ENCODE measurements around the gene KIRREL3.
"Not testable (repeated sequence)": the region's sequence is repeated elsewhere in the genome, so short reads cannot be mapped to it uniquely, and the experiment has no call there.

The KIRREL3 gene

GRCh38 chr11:126996036-126996804 is 4.3 kb downstream of the KIRREL3 start:
- no peak for DNase-seq

DNA sequence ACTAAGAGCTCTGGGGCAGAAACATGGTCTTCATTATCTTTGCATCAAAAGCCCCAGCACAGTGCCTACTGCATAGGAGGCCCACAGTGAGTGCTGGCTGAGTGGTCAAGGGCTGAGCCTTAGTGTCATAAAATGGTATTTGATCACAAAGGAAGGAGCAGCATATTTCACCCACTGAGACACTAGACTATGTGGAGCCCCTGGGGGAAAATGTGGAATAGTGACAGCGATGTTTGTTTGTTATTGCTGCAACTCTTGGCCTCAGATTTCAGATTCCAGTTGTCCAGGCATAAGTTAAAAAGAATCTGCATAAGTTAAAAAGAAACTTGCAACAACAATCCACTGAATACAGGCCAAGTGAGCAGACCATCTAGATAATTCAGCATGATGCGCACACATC is 7.0 kb downstream of the KIRREL3 start:
- no peak for DNase-seq

GRCh38 chr11:126992804-126993111 is 7.8 kb downstream of the KIRREL3 start:
- no peak for DNase-seq

DNA sequence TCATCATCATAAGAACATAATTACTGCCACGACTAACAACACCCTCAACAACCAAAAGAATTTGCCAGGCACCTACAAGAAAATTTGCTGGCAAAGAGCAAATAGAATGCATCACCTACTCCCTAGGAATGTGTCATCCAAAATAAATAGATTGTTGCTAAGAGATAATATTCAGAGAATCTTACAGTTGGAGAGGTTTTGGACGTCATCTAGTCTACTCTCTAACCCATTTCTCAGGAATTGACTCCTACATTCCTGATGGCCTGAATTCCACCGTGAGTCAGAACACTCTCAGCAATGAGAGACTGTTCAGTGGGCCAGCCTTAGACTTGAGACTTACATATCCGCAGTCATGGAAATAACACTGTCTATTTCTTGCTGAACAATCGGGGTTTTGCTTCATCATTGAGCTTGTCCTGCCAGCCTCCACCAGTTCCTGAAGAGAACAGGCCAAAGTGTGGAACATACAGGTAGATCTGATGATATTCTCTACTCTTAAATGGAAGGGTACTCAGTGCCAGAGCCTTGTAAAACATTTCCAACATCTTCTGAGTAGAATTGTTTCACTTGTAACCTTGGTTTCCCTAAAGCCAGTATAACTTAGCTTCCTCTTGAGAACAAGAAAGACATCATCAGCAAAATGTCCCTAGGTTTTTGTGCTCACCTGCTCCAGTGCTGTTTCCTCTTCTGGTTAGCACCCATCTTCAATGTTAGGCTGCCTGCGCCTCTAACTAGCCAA is 8.3 kb downstream of the KIRREL3 start:
- no peak for DNase-seq

GRCh38 chr11:126991596-126991995 is 9.0 kb downstream of the KIRREL3 start:
- DNase-seq: no peak

DNA sequence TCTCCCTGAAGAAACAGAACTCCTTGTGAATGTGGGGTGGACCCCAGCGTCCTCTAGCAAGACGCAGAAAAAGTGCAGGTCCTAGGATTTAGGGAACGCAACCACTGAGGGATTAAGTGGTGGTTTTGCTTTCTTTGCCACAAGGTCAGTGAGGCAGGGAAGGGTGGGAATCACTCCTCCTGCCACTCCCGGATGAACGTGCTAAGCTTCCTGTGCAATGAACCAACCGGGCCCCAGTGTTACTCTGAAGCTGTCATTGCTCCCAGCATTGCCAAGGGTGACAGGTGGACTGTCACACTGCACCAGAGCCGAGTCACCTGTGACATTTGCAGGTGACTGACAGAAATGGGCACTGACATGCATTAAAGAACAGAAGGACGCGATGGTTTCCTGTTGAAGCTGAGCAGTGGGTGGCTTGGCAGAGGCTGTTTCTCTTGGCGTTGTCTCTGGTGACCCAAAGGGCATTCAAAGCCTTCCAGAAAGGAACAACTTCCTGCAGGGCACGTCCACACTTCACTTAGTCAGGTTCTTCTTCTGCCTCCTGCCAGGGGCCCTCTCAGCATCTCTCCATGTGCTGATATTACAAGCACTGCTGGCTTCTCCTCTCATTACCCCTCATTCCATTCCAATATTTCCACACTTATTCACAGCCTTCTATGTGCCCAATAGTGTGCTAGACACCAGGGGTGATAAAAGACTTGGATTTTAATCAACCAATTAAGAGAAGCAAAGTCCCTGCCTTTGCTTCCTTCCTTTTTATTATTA is 9.7 kb downstream of the KIRREL3 start:
- no peak for DNase-seq

- DNase-seq: peak; percentile 14 to 41
Measured at GRCh38 chr11:126989942-126990715, 10.4 kb downstream of the KIRREL3 start.

DNA sequence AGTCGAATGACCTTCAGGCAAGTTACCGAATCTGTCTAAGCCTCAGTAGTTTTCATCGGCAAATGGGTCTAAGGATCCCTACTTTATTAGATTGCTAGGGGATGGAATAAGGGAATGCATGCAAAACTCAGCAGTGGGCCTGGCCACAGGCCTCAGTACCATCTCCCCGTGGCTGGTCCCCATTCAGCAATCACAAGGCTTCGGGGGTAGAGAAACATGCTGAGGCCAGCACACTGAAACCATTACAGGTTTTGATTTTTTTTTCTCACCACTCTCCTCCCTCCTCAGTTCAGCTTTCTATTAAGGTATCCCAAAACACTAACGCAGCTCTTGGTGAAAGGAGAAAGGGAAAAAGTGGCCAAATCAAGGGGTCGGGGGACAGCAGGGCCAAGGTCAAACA is 11.9 kb downstream of the KIRREL3 start:
- DNase-seq: no peak

- DNase-seq: no peak
Measured at GRCh38 chr11:126981635-126982034, 18.9 kb downstream of the KIRREL3 start.

GRCh38 chr11:126978911-126979310 is 21.7 kb downstream of the KIRREL3 start:
- no peak for DNase-seq

DNA sequence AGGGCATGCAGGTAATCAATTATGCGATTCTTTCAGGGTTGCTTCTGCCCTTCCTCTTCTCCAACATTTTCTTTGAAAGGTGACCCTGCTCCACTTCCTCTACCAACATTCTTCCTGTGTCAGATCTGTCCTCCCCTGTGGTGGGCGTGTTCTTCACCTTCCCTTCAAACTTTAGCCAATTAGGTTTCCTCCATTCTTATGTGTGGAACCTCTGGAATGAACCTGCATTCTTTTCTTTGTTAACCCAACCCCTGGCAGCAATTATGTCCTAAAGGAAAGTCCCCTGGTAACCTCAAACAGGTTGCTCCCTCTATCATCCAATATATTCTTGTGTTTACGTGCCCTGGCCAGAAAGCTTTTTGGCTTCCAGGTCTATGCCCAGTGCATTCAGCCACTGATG is 22.4 kb downstream of the KIRREL3 start:
- no peak for DNase-seq

DNA sequence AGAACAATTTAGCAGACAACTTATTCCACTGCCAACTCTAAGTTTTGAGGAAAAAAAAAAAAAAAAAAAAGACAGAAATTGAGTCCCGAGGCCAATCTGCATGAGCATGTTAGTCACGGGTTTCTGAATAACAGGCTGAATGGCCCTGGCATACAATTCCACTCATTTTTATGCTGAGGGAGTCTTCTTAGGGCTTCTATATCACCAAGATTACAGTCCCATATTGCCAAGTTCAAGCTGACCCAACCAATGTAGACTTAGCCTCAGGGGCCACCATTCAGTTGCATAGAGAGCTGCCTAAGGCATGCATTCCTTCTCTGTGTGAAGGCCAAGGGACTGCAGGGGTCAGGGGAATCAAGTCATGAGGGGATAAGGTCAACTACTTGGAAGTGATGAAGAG is 27.5 kb downstream of the KIRREL3 start:
- DNase-seq: no peak

GRCh38 chr11:126971305-126971704 is 29.3 kb downstream of the KIRREL3 start:
- no peak for DNase-seq

DNA sequence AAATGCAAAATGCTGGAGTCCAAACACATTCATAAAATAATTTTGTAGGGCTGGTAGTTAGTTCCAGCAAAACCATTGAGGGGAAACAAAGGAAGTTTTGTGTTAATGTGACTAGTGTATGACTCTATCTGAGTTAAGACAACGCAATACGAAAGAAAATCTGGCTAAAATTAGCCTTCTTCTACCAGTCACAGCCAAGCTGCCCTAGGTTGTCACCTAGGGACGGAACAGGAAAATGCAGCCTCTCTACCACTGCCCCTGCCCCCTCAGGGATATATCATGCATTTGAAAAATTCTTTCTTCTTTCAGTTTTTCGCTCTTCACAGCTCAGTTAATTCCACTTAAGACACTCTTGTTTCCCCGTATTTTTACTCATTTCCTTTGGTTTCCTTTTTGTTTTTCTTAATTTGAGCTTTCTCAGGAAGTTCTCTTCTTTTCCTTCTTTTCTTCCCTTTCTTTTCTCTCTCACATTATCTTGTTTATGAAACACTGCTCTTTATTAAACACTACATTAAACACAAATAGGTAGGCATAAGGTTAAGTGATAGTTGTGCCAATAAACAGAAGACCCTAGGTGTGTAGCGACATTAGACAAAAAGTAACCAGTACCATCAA is 30.6 kb downstream of the KIRREL3 start:
- DNase-seq: no peak

DNA sequence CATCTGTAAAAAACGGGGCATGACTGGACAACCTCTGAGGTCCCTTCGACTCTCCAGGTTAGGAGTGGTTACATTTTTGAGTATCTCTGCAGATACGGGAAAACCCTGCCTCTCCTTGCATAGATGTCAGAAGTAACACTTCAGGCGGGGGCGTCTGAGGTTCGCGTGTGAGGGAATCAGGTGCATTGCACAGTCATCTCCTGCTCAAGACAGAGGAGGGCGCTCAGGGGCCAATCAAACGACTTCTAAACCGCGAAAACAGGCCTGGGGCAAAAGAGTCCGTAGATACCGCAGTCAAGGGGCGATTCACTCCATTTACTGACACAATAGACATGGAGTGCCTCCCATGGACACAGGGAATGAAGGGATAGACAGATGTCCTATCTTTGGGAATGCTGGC is 31.7 kb downstream of the KIRREL3 start:
- no peak for DNase-seq

DNA sequence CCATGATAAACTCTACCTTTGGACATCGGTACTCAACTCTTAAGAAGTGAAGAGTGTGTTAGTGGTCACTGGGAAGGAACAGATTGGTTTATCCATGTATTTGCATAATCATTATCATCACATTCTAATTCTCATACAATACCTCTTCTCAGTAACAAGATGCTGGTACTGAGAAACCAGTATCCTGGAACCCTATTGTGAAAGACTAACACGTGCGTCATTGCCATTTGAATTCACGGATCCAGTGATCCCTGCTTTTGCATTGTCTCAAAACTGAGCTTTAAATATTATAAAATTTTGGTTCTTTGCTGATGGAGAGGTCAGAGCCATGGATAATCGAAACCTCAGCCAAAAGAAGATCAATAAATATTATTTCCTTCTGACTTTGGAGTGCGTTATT is 35.2 kb downstream of the KIRREL3 start:
- DNase-seq: no peak

- DNase-seq: no peak
Measured at GRCh38 chr11:126963603-126964363, 36.8 kb downstream of the KIRREL3 start.

DNA sequence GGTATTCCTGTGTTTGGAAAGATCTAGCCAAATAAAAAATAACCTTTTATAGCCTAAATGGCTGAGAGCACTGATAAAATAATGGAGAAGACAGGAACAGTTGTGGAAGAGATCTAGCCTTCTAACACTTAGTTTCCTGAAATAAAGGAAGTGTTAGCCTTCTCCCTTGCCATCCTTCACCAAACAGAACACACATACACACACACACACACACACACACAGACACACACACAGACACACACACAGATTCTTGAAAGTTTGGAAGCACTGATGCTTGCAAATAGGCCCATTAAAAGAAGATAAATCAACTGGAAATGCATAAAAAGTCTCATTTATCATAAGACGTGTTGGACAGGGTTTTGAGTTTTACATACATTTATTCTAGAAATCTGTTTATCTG is 37.5 kb downstream of the KIRREL3 start:
- no peak for DNase-seq

- DNase-seq: no peak
Measured at GRCh38 chr11:126959700-126960099, 40.9 kb downstream of the KIRREL3 start.

DNA sequence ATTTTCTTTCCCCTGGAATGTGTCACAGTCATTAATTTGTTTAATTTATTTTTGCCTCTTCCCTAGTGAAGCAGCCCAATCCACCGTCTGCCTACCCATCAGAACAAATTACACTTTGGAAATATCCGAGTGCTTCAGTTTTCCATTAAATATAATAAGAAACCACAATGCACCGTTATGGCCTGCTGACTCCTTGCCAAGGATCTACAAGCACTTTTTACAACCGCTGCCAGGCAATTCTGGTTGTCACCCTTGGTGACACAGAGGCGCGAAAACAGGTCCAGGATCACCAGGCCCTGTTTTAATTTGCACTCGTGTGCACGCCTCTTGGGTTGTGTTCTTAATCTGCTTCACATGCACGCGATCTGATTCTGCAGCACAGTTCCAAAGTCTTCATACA is 43.9 kb downstream of the KIRREL3 start:
- DNase-seq: no peak

- DNase-seq: not testable (repeated sequence)
Measured at GRCh38 chr11:126952533-126952932, 48.0 kb downstream of the KIRREL3 start.

DNA sequence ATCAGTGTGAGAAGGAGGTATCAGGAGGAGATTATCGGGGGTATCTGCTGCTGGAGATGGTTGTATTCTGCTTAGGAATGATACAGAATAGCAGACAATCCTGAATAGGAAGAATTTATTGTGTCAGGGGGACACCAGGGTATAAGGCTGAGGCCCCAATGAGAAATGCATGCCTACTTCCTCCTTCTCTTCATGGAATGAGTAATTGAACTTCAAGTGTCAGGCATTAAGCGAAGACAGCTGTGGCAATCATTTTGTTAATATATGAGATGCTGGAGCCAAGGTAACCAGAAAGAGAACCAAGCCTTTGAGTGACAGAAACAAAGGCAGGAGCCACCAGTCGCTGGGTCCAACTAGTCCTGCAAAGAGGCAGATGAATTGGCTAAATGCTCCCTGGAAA is 49.1 kb downstream of the KIRREL3 start:
- DNase-seq: no peak

Measured in CD4-positive, alpha-beta T cell treated with Interferon alpha-2 for 1 hour (primary cell).